Measurements from ENCODE around the gene ZDHHC24.

- TF ChIP-seq GATA3 (IDR thresholded peaks at IDR 0.05; ENCODE audit: low read depth, low read length) (no peak), GATA2 (IDR thresholded peaks at IDR 0.05; ENCODE audit: low read depth, low read length) (no peak)
These were observed 49.5 kb upstream of the ZDHHC24 start for GRCh38 chr11:66595245-66595904.
